ENCODE results near the gene FST.

Gene FST, protein sequence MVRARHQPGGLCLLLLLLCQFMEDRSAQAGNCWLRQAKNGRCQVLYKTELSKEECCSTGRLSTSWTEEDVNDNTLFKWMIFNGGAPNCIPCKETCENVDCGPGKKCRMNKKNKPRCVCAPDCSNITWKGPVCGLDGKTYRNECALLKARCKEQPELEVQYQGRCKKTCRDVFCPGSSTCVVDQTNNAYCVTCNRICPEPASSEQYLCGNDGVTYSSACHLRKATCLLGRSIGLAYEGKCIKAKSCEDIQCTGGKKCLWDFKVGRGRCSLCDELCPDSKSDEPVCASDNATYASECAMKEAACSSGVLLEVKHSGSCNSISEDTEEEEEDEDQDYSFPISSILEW

DNA sequence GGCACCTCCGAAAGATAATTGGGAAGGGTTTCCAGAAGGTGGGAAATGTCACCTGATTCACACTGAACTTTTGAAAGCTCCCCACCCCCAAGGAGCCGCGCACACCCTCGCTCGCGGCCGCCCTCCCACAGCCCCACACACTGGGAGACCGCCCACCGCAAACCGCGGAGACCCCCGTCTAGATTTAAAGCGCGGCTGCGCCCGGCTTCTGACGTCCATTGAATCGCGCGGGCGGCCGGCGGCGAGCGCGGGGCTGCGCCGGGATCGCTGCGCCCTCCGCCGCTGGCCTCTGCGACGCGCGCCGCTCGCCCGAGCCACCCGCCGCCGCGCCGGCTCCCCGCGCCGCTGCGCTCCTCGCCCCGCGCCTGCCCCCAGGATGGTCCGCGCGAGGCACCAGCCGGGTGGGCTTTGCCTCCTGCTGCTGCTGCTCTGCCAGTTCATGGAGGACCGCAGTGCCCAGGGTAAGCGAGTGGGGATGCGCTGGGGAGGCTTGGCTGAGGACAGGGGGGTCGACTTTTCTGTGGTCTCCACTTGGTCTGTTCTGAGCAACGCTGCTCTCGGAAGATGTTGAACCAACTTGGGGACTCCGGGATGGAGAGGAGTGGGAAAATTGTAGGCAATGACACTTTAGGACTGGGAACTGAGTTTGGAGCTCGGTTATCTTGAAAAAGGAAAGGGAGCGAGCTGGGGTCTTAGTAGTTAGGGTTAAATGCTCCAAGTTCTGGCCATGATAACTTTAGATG, at the start of gene FST:
Gene FST, plus strand, starts transcription at position 214 of the 743 bp plus-strand sequence. Its CDS starts 163 bp downstream, at position 377.
- no peak for DNase-seq (ENCODE audit: low read depth in 1 of 2, low spot score in 1 of 2)

DNA sequence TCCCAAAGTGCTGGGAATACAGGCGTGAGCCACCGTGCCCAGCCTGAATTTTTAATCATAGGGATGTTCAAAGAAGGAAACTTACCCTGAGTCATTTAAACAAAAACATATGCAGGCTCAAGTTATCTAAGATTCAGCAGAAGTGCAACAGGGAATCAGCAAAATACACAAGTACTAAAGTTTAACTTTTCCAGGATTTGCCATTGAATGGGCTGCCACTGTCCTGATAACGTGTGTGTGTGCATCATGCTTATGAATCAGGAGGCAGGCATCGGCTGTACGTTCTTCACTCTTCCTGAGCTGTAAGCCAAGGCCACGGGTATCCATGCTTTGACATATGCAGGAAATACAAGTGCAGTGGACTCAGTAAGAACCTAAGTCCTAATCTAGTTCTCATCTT, 48.8 kb upstream of the FST start:
- no peak for DNase-seq (ENCODE audit: low read depth in 1 of 2, low spot score in 1 of 2)

DNA sequence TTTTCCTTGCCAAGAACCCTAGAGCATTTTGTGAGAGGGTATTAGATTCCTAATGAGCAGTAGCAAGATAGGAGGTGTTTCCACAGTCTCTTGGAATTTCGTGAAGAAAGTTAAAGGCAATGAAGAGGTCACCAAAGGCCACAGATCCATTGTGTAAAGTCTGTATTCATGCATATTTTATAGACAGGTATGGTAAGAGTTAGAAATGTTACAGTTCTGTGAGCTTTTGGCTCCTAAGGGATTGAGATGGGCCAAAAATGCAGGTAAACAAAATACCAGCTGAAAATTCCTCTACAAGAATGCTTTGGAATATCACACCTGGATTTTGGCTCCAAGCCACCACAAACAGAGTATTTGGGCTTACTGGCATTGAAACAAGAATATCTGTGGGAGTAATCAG, 47.4 kb upstream of the FST start:
- no peak for DNase-seq (ENCODE audit: low read depth in 1 of 2, low spot score in 1 of 2)

DNA sequence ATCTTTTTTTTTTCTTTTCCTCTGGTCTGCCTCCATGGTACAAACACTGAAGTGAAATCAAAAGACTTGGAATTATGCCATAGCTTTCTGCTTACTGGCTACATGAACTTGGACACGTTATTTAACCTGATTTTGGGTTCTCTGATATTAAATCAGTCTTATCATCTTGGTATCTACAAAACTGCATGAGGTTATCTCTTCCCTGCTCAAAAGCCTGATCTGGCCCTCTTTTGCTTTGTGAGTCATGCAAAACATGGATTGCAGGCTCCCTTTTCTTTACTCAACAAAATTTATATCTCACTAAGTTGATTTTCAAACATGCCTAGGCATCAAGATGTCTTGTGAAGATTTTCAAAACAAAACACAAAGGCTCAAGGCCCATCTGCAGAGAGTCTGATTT, 45.9 kb upstream of the FST start:
- DNase-seq (ENCODE audit: low read depth in 1 of 2, low spot score in 1 of 2), result no peak

DNA sequence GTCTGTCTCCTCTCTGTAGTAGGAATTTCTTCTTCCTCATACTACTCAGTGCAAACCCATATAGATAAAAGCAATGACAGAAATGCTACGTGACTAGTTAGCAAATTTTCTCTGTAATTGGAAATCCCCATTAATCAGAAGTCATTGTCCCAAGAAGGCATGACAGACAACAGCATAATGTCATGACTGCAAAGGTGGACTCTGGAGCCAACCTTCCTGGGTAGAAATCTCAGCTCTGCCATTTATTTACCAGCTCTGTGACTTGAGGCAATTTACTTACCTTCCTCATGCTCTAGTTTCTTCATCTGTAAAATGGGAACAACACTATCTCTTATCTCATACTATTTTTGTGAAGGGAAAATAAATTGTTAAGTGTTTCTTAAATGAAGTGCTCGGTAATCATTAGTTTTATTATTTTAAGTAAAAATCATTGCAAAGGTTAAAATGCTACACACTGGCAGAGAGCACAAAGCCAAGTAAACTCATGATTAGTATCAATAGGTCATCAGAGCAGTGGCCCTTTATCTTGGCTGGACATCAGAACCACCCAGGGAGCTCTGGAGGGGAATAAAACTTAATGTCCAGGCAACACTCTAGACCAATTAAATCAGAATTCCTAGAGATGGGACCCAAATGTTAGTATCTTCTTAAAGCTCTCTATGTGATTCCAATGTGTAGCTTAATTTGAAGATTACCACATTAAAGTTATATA, 43.8 kb upstream of the FST start:
- no peak for DNase-seq (ENCODE audit: low read depth in 1 of 2, low spot score in 1 of 2)

DNA sequence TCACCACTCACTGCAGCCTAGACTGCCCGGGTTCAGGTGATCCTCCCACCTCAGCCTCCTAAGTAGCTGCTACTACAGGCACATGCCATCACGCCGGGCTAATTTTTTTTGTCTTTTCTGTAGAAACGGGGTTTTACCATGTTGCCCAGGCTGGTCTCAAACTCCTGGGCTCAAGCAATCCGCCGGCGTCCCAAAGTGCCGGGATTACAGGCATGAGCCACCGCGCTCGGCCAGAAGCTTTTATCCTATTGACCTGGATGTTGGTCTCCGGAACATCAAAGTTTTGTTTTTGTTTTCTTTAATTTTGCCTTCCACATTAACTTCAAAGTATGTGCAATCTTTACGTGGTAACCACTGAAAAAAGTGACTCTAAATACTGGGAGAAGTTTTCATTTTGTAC, 42.4 kb upstream of the FST start:
- no peak for DNase-seq (ENCODE audit: low read depth in 1 of 2, low spot score in 1 of 2)

DNA sequence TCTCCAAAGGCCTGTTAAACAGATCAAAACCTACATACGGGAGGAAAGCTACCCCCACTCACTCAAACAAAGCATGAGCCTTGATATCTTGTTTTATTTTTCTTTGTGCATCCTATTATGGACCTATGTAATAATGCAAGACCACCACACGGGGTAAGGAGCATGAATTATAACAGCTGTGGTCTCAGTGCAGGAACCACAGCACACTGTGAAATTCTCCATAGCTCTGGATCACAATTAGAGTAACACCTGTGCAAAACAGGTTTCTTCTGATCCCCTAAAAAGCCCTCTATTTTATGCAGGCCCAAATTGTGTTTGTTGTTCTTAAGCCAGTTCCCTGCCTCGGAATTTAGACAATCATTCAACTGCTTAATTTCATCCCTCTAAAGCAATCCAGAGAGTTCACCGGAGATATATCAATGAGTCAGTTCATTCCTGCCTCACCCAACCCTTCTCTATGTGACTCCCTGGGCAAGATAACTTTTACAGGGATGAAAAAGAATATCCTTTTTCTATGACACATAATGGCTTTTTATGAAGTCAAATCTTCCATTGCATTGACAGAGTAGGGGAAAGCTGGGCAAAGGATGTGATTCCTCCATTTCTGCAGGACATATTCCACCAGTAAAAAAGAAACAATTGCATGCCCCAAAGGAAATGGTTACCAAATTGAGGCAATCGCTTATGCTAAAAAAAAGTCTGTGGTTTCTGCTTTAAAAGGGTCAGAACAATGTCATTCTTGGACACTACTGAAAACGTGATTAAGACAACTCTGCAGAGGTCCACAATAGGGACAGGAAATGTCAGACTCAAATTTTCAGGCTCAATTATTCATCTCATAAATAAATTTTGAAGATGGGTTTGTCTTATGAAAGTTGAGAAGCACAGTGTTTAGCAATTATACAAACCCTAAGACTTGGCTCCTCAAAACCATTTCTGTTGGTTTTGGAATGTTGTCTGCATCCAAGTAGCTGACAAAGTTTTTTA, 41.6 kb upstream of the FST start:
- DNase-seq (ENCODE audit: low read depth in 1 of 2, low spot score in 1 of 2), result no peak

DNA sequence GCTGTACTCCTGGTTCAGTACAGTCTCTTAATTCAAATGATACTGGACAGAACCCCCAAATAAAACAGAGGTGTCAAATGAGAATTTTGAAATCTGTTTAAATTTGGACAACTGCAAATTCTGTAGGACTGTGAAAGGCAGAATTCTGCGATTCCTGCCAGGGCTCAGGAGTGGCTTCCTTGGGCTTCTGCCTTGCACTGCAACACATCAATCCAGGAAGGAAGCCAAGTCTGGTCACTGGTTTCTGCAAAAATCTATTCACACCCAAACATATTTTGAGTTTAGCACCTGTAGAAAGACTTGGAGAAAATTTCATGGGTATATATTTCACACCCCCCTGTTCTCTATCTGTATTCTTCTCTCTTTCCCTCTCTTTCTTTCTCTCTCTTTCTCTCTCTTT, 37.5 kb upstream of the FST start:
- no peak for DNase-seq (ENCODE audit: low read depth in 1 of 2, low spot score in 1 of 2)

DNA sequence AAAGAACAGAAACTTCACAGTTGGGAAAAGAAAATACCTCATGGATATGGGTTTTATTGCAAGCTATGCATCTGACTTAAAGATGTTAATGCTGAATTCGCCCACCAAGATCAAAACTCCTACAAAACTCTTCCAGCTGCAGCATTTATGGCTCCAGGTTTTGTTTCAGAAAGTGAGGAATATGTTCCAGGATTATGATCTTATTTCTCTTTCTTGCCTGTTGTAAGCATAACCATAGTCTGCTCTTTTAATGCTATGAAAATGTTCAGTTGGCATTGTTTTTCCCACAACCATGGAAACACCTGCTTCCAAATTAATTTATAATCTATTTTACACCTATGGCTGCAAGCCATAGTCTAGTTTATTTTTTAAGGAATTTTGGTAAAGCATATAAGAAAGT, 34.9 kb upstream of the FST start:
- DNase-seq (ENCODE audit: low read depth in 1 of 2, low spot score in 1 of 2), result no peak

DNA sequence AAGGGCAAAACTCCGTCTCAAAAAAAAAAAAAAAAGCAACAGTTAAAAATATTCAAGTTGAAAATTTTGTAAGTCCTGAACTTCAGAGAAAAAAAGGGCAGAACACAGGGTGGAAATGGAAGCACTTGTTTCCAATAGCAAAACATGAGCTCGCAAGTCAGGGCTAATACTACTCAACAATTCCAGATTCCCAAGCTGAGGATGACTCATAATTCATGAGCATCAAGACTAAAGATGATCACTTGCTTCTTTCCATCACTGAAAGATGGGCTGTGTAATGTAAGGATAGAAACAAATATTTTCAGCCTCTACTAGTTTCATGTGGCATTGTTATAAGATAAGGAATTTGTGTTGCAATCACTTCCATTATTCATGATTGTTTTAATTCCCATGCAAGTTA, 33.5 kb upstream of the FST start:
- no peak for DNase-seq (ENCODE audit: low read depth in 1 of 2, low spot score in 1 of 2)

DNA sequence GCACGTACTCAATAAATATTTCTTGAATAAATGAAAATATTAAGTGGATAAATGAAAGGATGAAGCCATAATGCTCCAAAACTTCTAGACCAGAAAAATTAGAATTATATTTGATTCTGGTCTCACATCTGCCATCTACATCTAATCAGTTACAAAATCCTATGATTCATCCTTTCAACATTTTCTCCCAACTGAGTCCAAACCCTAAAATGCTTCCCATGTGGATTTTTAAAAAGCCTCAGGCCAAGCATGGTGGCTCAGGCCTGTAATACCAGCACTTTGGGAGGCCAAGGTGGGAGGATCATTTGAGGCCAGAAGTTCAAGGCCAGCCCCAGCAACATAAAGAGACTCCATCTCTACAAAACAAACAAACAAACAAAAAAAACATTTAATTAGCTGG, 31.6 kb upstream of the FST start:
- no peak for DNase-seq (ENCODE audit: low read depth in 1 of 2, low spot score in 1 of 2)

DNA sequence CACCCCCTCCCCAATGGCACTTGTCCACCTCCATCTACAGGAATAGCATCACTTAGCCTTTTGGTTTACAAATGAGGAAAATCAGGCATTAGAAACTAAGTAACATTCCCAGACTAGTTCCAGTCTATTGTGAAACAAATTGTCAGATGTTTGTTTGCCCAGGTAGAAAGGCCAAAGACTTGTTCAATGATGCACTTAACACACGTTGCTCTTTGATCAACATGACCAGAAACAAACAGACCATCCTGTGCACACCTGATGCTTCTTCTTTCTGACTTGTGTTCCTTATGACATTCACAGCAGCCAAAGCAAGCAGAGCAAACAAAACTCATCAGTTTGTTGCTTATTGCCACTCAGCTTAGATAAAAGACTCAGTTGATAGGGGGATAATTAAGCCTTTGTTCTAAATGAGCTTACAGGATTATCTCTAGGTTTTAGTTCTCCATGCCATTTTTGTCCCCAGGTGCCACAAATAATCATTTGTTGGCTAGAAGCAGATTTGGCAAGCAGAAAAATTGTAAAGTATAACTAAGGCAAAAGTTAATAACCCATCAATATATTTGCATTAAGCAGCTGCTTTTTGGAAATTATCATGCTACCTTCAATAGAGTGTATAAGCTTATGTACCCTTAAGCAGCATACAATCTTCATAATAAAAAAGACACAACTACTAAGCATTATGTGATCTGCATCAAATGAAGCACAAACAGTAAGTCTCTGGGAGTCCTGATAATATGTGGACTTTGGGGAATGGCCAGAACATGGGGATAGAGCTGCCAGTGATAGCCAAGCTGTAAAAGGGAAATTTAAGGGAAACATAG, 26.3 kb upstream of the FST start:
- DNase-seq (ENCODE audit: low read depth in 1 of 2, low spot score in 1 of 2), result no peak

DNA sequence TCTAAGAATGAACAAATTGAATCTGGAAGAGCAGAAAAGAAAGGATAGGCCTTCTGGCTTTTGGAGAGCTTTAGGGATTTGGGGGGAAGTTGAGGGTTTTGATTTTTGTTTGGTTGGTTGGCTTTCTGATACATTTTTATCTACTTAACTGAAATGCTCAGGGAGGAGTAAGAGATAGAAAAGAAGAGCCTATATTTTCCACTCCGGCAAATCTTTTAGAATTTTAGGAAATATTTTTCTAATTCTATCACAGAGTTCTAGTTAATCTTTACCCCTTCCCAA, 25.8 kb upstream of the FST start:
- DNase-seq (ENCODE audit: low read depth in 1 of 2, low spot score in 1 of 2), result no peak

DNA sequence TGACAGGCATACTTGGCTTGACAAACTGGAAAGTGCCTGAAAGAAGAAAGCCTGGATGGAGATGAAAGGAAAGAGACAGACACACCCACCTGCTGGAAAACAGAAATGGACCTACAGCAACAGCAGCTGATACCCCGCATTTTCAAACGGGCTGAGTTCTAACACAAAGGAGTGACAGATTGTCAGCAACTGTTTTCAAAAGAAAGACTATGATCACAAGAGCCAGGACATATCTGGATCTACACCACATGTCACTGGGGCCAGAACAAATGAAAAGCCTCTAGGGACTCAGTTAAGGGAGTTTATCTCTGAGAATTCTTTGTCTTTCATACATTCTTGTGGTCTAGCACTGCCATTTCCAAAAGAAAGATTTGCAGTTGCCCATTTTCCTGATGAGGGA, 24.1 kb upstream of the FST start:
- DNase-seq (ENCODE audit: low read depth in 1 of 2, low spot score in 1 of 2), result no peak

DNA sequence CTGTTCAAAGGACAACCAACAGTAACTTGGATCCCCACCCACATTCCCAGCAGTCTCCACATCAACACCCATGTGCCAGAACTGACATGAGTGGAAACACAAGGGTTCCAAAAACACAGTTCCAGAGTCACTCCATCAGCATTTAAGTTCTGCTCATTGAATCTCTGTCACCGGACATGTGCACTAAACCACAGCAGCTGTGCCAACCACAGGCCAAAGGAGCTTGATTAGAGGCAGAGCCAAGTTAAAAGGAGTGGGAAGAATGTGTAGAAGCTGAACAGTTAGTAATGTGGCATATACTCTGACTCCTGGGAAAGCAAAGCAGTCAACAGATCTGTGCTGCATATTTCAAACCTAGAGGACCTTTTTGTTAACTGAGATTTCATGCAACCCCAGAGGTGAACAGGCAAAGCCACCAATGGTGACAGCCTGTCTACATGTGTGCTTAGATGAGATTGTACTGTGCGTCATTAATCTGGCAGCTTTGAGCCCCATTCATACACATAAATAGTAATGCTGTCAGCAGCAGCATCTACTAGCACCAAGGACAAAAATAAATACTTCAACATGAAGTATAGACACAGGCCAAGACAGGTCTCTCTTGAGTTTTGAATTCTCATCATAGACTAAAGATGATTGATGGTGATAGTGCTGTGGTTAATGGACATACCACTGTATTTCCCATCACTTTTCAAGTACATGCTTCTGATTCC, 16.4 kb upstream of the FST start:
- no peak for DNase-seq (ENCODE audit: low read depth in 1 of 2, low spot score in 1 of 2)

DNA sequence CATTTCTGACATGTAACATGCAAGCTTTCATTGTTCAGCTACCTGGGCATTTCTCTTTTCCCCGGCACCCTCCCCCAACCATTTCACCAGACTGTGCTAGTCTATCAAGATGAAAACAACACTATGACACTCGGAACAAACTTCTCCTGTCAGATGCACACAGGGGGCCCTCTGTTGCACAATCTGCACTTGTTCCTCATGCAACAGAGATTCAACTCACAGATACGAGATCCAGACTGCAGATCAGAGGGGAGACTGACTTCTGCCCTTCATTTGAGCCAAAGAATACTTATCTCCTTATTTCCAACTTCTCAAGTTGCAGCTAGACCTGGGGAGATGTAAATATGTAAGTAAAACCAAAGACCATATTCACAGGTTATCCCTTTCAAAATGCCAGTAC, 15.7 kb upstream of the FST start:
- no peak for DNase-seq (ENCODE audit: low read depth in 1 of 2, low spot score in 1 of 2)

DNA sequence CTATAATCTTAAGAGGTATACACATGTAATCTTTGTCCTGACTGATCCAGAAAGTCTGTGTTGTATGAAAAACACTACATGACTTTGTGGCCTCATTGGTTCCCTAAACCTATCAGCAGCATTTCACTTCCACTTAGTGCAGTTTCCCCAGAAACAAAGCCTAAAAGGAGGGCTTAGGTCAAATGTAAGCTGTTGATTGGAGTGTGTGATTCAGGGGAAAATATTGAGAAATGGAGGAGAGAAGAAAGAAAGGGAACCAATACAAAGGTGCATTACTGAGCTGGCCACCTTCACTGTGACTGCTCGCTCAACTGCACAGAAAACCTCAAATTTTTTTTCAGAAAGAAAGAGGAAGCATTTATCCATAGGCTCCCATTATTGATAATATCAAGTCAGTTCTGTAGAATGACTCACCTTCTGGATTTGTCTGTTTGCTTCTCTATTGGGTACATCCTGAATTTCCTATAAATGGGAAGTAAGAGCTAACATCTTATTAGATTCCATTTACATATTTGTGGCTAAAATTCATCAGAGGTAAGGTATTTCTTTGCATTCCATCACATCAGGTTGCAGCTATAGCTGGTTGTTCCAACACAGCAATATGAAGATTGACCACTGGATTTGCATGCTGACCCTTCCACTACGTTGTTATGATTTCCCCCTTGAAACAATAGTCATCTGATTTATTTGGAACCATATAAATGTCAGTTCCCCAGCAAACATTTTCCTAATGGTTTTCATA, 10.3 kb upstream of the FST start:
- no peak for DNase-seq (ENCODE audit: low read depth in 1 of 2, low spot score in 1 of 2)

DNA sequence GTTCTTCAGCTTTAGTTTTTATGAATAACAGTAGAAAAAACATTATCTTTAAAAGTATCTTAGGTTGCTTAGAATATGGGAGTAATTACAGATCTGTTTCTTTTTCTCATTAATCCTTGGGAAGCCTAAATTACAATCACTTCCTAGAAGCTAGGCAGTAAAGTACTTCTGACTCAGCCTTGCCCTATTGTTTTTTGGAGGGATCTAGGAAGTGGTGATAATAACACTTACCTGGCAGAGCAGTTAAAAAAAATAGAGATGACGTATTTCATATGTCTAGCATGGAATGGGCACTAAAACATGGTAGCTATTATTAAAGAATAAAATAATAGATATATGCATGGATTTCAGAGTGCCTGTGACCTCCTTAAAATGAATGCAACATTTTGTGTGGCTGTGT, 8.2 kb upstream of the FST start:
- no peak for DNase-seq (ENCODE audit: low read depth in 1 of 2, low spot score in 1 of 2)
